H9 (cell line): ENCODE data around the gene C11orf21. TPM values are rescaled to one million over a fixed set of nuclear protein-coding genes. Genes with fewer than 3 reads are reported as not detected.

Source experiments
- DNase-seq: peaks from one replicate; pipeline ENCODE4 v3.0.0-alpha.2; 2017
- H2AFZ ChIP-seq: one replicate; pipeline ENCODE4 v1.6.1; 2013; ENCODE audit warnings: mild to moderate bottlenecking, low read length, control low read depth, moderate library complexity
- H2AK5ac ChIP-seq: 2 replicates; pipeline ENCODE4 v1.6.1; 2013; ENCODE audit warnings: low read length, control low read depth, mixed read lengths; ENCODE audit not compliant: insufficient read length
- H2BK120ac ChIP-seq: one replicate; pipeline ENCODE4 v1.6.1; 2013; ENCODE audit warnings: low read depth, mild to moderate bottlenecking, low read length, control low read depth, inconsistent platforms; ENCODE audit not compliant: poor library complexity, severe bottlenecking
- H2BK12ac ChIP-seq: 2 replicates; pipeline ENCODE4 v1.6.1; 2013; ENCODE audit warnings: low read length, control low read depth, mixed read lengths, low read depth; ENCODE audit not compliant: insufficient read length
- H2BK15ac ChIP-seq: 2 replicates; pipeline ENCODE4 v1.6.1; 2013; ENCODE audit warnings: low read depth, low read length, control low read depth
- H2BK20ac ChIP-seq: one replicate; pipeline ENCODE4 v1.6.1; 2013; ENCODE audit warnings: low read depth, mild to moderate bottlenecking, low read length, control low read depth, inconsistent platforms; ENCODE audit not compliant: poor library complexity, severe bottlenecking
- H2BK5ac ChIP-seq: 2 replicates; pipeline ENCODE4 v1.6.1; 2013; ENCODE audit warnings: low read length, control low read depth, mixed read lengths; ENCODE audit not compliant: insufficient read length
- H3K14ac ChIP-seq: 2 replicates; pipeline ENCODE4 v1.6.1; 2013; ENCODE audit warnings: low read length, control low read depth; ENCODE audit not compliant: insufficient read depth
- H3K18ac ChIP-seq: 2 replicates; pipeline ENCODE4 v1.6.1; 2013; ENCODE audit warnings: low read depth, mild to moderate bottlenecking, mixed read lengths, low read length, control low read depth; ENCODE audit not compliant: insufficient read length
- H3K23ac ChIP-seq: 2 replicates; pipeline ENCODE4 v1.6.1; 2013; ENCODE audit warnings: low read length, control low read depth, mixed read lengths, low read depth; ENCODE audit not compliant: insufficient read length
- H3K23me2 ChIP-seq: 2 replicates; pipeline ENCODE4 v1.6.1; 2013; ENCODE audit warnings: low read depth, mild to moderate bottlenecking, mixed read lengths, low read length, control low read depth; ENCODE audit not compliant: insufficient read length, poor library complexity, severe bottlenecking
- H3K27ac ChIP-seq: 2 replicates; pipeline ENCODE4 v1.5.1; 2013; ENCODE audit warnings: low read length, control low read depth, mixed read lengths, low read depth; ENCODE audit not compliant: insufficient read length
- H3K27me3 ChIP-seq: 2 replicates; pipeline ENCODE4 v1.6.1; 2013; ENCODE audit warnings: low read length, control low read depth, inconsistent platforms; ENCODE audit not compliant: insufficient read depth
- H3K4ac ChIP-seq: 2 replicates; pipeline ENCODE4 v1.6.1; 2013; ENCODE audit warnings: low read depth, mild to moderate bottlenecking, control low read depth, inconsistent platforms, low read length, moderate library complexity
- H3K4me1 ChIP-seq: 2 replicates; pipeline ENCODE4 v1.6.1; 2013; ENCODE audit warnings: low read length, control low read depth, inconsistent platforms; ENCODE audit not compliant: insufficient read depth
- H3K4me2 ChIP-seq: 2 replicates; pipeline ENCODE4 v1.6.1; 2013; ENCODE audit warnings: low read length, control low read depth, mixed read lengths; ENCODE audit not compliant: insufficient read length, insufficient read depth
- H3K56ac ChIP-seq: 2 replicates; pipeline ENCODE4 v1.6.1; 2013; ENCODE audit warnings: low read depth, mild to moderate bottlenecking, mixed read lengths, low read length, control low read depth; ENCODE audit not compliant: insufficient read length
- H3K79me1 ChIP-seq: 2 replicates; pipeline ENCODE4 v1.6.1; 2013; ENCODE audit warnings: low read depth, mild to moderate bottlenecking, moderate library complexity, low read length, control low read depth, inconsistent platforms; ENCODE audit not compliant: insufficient read depth, poor library complexity, severe bottlenecking
- H3K79me2 ChIP-seq: 2 replicates; pipeline ENCODE4 v1.6.1; 2013; ENCODE audit warnings: low read length, control low read depth, inconsistent platforms; ENCODE audit not compliant: insufficient read depth
- H3K9ac ChIP-seq: 2 replicates; pipeline ENCODE4 v1.6.1; 2013; ENCODE audit warnings: low read length, control low read depth, mixed read lengths; ENCODE audit not compliant: insufficient read length; ENCODE audit errors: extremely low read depth
- H3K9me3 ChIP-seq: one replicate; pipeline ENCODE4 v1.6.1; 2013; ENCODE audit warnings: low read depth, low read length, inconsistent platforms; ENCODE audit not compliant: control insufficient read depth
- H3T11ph ChIP-seq: one replicate; pipeline ENCODE4 v1.6.1; 2013; ENCODE audit warnings: mild to moderate bottlenecking, low read length, control low read depth, inconsistent platforms
- H4K20me1 ChIP-seq: one replicate; pipeline ENCODE4 v1.6.1; 2013; ENCODE audit not compliant: control insufficient read depth, insufficient read length, insufficient read depth
- H4K5ac ChIP-seq: 2 replicates; pipeline ENCODE4 v1.6.1; 2013; ENCODE audit warnings: low read depth, mild to moderate bottlenecking, mixed read lengths, low read length, control low read depth; ENCODE audit not compliant: insufficient read length
- H4K8ac ChIP-seq: replicated peaks from 2 replicates; pipeline ENCODE4 v1.6.1; 2013; ENCODE audit warnings: low read length, control low read depth, mixed read lengths, low read depth; ENCODE audit not compliant: insufficient read length
- H4K91ac ChIP-seq: 2 replicates; pipeline ENCODE4 v1.6.1; 2013; ENCODE audit warnings: low read depth, mild to moderate bottlenecking, moderate library complexity, mixed read lengths, low read length, control low read depth; ENCODE audit not compliant: insufficient read length
- H3K27ac Mint-ChIP-seq, 3 experiments: 2 replicates in 2 of 3; 3 replicates in 1 of 3; pipeline ENCODE4 v1.8.0; 2020 to 2021; ENCODE audit warnings: mixed read lengths in 3 of 3, mild to moderate bottlenecking in 1 of 3, moderate library complexity in 1 of 3
- H3K27me3 Mint-ChIP-seq: 2 replicates; pipeline ENCODE4 v1.8.0; 2021; ENCODE audit warnings: low read depth, mild to moderate bottlenecking, moderate library complexity, mixed read lengths
- H3K36me3 Mint-ChIP-seq, 3 experiments: 2 replicates in 2 of 3; 3 replicates in 1 of 3; pipeline ENCODE4 v1.8.0; 2020 to 2021; ENCODE audit warnings: low read depth in 3 of 3, mixed read lengths in 3 of 3; ENCODE audit not compliant: insufficient read depth in 1 of 3
- H3K4me1 Mint-ChIP-seq, 2 experiments: 2 replicates each; pipeline ENCODE4 v1.8.0; 2020; ENCODE audit warnings: mixed read lengths in 2 of 2
- H3K4me3 Mint-ChIP-seq, 2 experiments: 2 replicates in 1 of 2; 3 replicates in 1 of 2; pipeline ENCODE4 v1.8.0; 2020 to 2021; ENCODE audit warnings: mild to moderate bottlenecking in 2 of 2, mixed read lengths in 2 of 2, moderate library complexity in 1 of 2
- H3K9me3 Mint-ChIP-seq, 2 experiments: 2 replicates in 1 of 2; 3 replicates in 1 of 2; pipeline ENCODE4 v1.8.0; 2020; ENCODE audit warnings: mild to moderate bottlenecking in 2 of 2, mixed read lengths in 2 of 2, moderate library complexity in 1 of 2
- WGBS: extraction: QIAGEN DNeasy Blood & Tissue Kit; methylation state at CpG from one replicate; pipeline ENCODE4 v1.1.7; 2013; ENCODE audit warnings: missing lambda C conversion rate, low lambda C conversion rate, mixed read lengths; ENCODE audit not compliant: insufficient read length; ENCODE audit errors: extremely low coverage; 5-methylcytosine and 5-hydroxymethylcytosine counted together
- total RNA-seq: library from RNA; stranded (reverse); gene quantifications from 2 replicates; pipeline ENCODE4 v1.2.1, GENCODE V29; 2021
- TF ChIP-seq, protein P1 (sequence below): fragments of 200-600 bp; sonication (generic); conservative IDR thresholded peaks from 3 replicates; pipeline ENCODE4 v1.8.0; 2021; ENCODE audit warnings: antibody characterized with exemption, mild to moderate bottlenecking

Gene C11orf21
- total RNA-seq, 1 experiment from 2014 or later: not detected

DNA sequence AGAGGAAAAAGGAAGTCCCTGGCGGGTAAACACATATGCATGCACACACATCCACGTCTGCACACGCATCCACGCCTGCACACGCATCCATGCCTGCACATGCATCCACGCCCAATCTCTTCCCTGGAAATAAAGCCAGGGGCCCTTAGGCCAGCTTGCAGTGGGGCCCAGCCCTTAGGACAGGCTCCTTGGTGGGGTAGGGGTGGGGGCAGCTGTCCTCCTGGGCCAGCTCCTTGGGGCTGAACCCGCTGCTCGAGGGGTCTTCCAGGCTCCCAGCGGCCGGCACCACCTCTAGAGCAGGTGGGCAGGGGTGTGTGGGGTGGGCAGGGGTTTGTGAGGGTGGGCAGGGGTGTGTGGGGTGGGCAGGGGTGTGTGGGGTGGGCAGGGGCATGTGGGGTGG, 1.9 kb downstream of the C11orf21 start:
- Histone ChIP-seq H2AK5ac (no peak overlapping the region), H2BK15ac (no peak overlapping the region), H2BK12ac (no peak overlapping the region), H3K79me2 (no peaks in the 10 kb centered on the region), H3K27ac (no peak overlapping the region), H2BK120ac (no peak overlapping the region), H2AFZ (no peak overlapping the region), H4K20me1 (no peaks in the 10 kb centered on the region), H4K5ac (no peak overlapping the region), H3K14ac (no peak overlapping the region), H3K27me3 (no peaks in the 10 kb centered on the region; the same call in 1 of the 2 replicates), H3K79me1 (no peaks in the 10 kb centered on the region), H3T11ph (no peak overlapping the region), H3K18ac (no peak overlapping the region), H3K9me3 (no peaks in the 10 kb centered on the region), H3K4ac (no peak overlapping the region), H3K4me1 (no peaks in the 10 kb centered on the region), H4K8ac (no peak overlapping the region), H3K23me2 (no peaks in the 10 kb centered on the region), H2BK5ac (no peak overlapping the region), H3K9ac (no peak overlapping the region), H3K4me2 (no peak overlapping the region), H3K56ac (no peak overlapping the region), H3K23ac (no peak overlapping the region), H2BK20ac (no peak overlapping the region), H4K91ac (no peak overlapping the region)
- TF ChIP-seq, protein P1, sequence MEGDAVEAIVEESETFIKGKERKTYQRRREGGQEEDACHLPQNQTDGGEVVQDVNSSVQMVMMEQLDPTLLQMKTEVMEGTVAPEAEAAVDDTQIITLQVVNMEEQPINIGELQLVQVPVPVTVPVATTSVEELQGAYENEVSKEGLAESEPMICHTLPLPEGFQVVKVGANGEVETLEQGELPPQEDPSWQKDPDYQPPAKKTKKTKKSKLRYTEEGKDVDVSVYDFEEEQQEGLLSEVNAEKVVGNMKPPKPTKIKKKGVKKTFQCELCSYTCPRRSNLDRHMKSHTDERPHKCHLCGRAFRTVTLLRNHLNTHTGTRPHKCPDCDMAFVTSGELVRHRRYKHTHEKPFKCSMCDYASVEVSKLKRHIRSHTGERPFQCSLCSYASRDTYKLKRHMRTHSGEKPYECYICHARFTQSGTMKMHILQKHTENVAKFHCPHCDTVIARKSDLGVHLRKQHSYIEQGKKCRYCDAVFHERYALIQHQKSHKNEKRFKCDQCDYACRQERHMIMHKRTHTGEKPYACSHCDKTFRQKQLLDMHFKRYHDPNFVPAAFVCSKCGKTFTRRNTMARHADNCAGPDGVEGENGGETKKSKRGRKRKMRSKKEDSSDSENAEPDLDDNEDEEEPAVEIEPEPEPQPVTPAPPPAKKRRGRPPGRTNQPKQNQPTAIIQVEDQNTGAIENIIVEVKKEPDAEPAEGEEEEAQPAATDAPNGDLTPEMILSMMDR: no peak
- WGBS: no CpG with 5 or more reads among the region's 10 CpGs
- H3K27me3 Mint-ChIP-seq: peaks cover 24% of the 10 kb centered on the region
- no peak overlapping the region for H3K4me3 Mint-ChIP-seq
- H3K4me1 Mint-ChIP-seq: no peaks in the 10 kb centered on the region
- no peaks in the 10 kb centered on the region for H3K9me3 Mint-ChIP-seq
- no peak for DNase-seq
- H3K36me3 Mint-ChIP-seq: no peaks in the 10 kb centered on the region
- H3K27ac Mint-ChIP-seq: no peak overlapping the region
